B cell (primary cell): ENCODE results near the gene LAMC2. TPM values are rescaled to one million over a fixed set of nuclear protein-coding genes. Genes with fewer than 3 reads are reported as not detected.

Experiments
- ATAC-seq: fragments of 200-7000 bp; cut with Tn5 transposase; one replicate; pipeline ENCODE4 v1.10.0; 2021; ENCODE audit warnings: low read depth, mild to moderate bottlenecking, moderate number of reproducible peaks, moderate library complexity
- CTCF ChIA-PET: fragments of 350-600 bp; sonication (Branson Sonifier 250); formaldehyde crosslinking; loops from one replicate; lab custom pipeline; 2021; ENCODE audit warnings: antibody characterized with exemption, inconsistent platforms; lab: Charles Lee
- POLR2A ChIA-PET: fragments of 350-600 bp; sonication (Branson Sonifier 250); formaldehyde crosslinking; loops from one replicate; lab custom pipeline; 2021; ENCODE audit warnings: antibody characterized with exemption; lab: Charles Lee
- DNase-seq: peaks from one replicate; pipeline ENCODE4 v3.0.0; 2013
- H2AFZ ChIP-seq: 2 replicates; pipeline ENCODE4 v1.6.1; 2012; ENCODE audit warnings: mild to moderate bottlenecking, low read depth, low read length; ENCODE audit not compliant: insufficient read depth, poor library complexity, severe bottlenecking
- H3K27ac ChIP-seq, 2 donors: 1 replicate in 1 of 2; 2 replicates in 1 of 2; pipeline ENCODE4 v1.5.1; 2012 to 2013; ENCODE audit warnings: low read length in 2 of 2, mild to moderate bottlenecking in 2 of 2, moderate library complexity in 1 of 2
- H3K27me3 ChIP-seq, 4 experiments: fragments of 200-600 bp in 1 of 4; sonication (generic) in 1 of 4; replicated peaks in 1 of 4; 1 replicate in 2 of 4; 2 replicates in 2 of 4; pipeline versions ENCODE4 v1.6.1 to v1.7.0; 2013 to 2016; ENCODE audit warnings: low read length in 3 of 4, mild to moderate bottlenecking in 2 of 4, mixed read lengths in 1 of 4, moderate library complexity in 1 of 4; ENCODE audit not compliant: insufficient read depth in 4 of 4, control insufficient read depth in 3 of 4; ENCODE audit errors: control extremely low read depth in 1 of 4
- H3K36me3 ChIP-seq, 2 experiments: replicated peaks in 1 of 2; 1 replicate in 1 of 2; 2 replicates in 1 of 2; pipeline versions ENCODE4 v1.6.1 to v1.7.1; 2013; ENCODE audit warnings: low read length in 1 of 2; ENCODE audit not compliant: insufficient read depth in 2 of 2, control insufficient read depth in 1 of 2; ENCODE audit errors: control extremely low read depth in 1 of 2, extremely low read depth in 1 of 2
- H3K4me1 ChIP-seq, 2 donors: fragments of 200-600 bp in 1 of 2; sonication (generic) in 1 of 2; 1 replicate in 1 of 2; 2 replicates in 1 of 2; pipeline versions ENCODE4 v1.5.1 to v1.6.1; 2013 to 2017; ENCODE audit warnings: low read length in 2 of 2; ENCODE audit not compliant: control insufficient read depth in 2 of 2, insufficient read depth in 2 of 2
- H3K4me2 ChIP-seq: replicated peaks from 2 replicates; pipeline ENCODE3; 2012; ENCODE audit warnings: mild to moderate bottlenecking, low read depth, low read length; ENCODE audit not compliant: poor library complexity, severe bottlenecking
- H3K4me3 ChIP-seq, 5 experiments: fragments of 200-600 bp in 1 of 5; sonication (generic) in 1 of 5; 1 replicate in 3 of 5; 2 replicates in 2 of 5; pipeline versions ENCODE4 v1.5.1 to v1.7.0; 2011 to 2016; ENCODE audit warnings: low read length in 4 of 5, mild to moderate bottlenecking in 4 of 5, low read depth in 2 of 5, control low read depth in 1 of 5, moderate library complexity in 1 of 5; ENCODE audit not compliant: insufficient read depth in 1 of 5; ENCODE audit errors: control extremely low read depth in 1 of 5, extremely low read depth in 1 of 5
- H3K79me2 ChIP-seq: fragments of 200-600 bp; sonication (generic); one replicate; pipeline ENCODE4 v1.6.0; 2016; ENCODE audit warnings: low read length; ENCODE audit not compliant: control insufficient read depth, insufficient read depth
- H3K9ac ChIP-seq: fragments of 200-600 bp; sonication (generic); 2 replicates; pipeline ENCODE4 v1.6.1; 2017; ENCODE audit warnings: mild to moderate bottlenecking, low read length, moderate library complexity
- H3K9me3 ChIP-seq, 3 donors: one replicate each; pipeline versions ENCODE4 v1.6.1 to v1.7.1; 2013; ENCODE audit warnings: low read length in 2 of 3; ENCODE audit not compliant: control insufficient read depth in 2 of 3, insufficient read depth in 1 of 3; ENCODE audit errors: control extremely low read depth in 1 of 3
- H4K20me1 ChIP-seq: 2 replicates; pipeline ENCODE4 v1.6.0; 2012; ENCODE audit warnings: mild to moderate bottlenecking, low read length; ENCODE audit not compliant: insufficient read depth, control insufficient read depth, poor library complexity, severe bottlenecking
- H3K27ac Mint-ChIP-seq: one replicate; pipeline ENCODE4 v1.8.0; 2021; ENCODE audit warnings: mixed read lengths
- H3K27me3 Mint-ChIP-seq: one replicate; pipeline ENCODE4 v1.8.0; 2021; ENCODE audit warnings: mixed read lengths
- H3K4me1 Mint-ChIP-seq: one replicate; pipeline ENCODE4 v1.8.0; 2021; ENCODE audit warnings: mixed read lengths
- H3K4me3 Mint-ChIP-seq: one replicate; pipeline ENCODE4 v1.8.0; 2021; ENCODE audit warnings: mixed read lengths
- H3K9me3 Mint-ChIP-seq: one replicate; pipeline ENCODE4 v1.8.0; 2022; ENCODE audit warnings: mixed read lengths; ENCODE audit not compliant: insufficient read depth
- EZH2 ChIP-seq: IDR thresholded peaks from 2 replicates; pipeline ENCODE4 v1.6.1; 2012; ENCODE audit warnings: borderline replicate concordance, low read depth, mild to moderate bottlenecking, moderate library complexity, low read length; ENCODE audit not compliant: insufficient read depth, poor library complexity, severe bottlenecking
- WGBS: methylation state at CpG from one replicate; pipeline ENCODE4 v1.1.5; 2013; ENCODE audit warnings: missing lambda C conversion rate; ENCODE audit not compliant: insufficient coverage; 5-methylcytosine and 5-hydroxymethylcytosine counted together
- intact Hi-C: fragments of 100-400 bp; cut with micrococcal nuclease; formaldehyde crosslinking; loops from one replicate; pipeline ENCODE4 v1.10.0; 2022
- polyA plus RNA-seq: library from polyadenylated mRNA; depleted of rRNA; stranded (reverse); fragments of >200 nt; gene quantifications from 2 replicates; pipeline ENCODE4 v1.2.3, GENCODE V29; 2012
- total RNA-seq, 2 donors: library from RNA; stranded (reverse); fragments of 120-200 nt in 1 of 2; gene quantifications; 1 replicate in 1 of 2; 2 replicates in 1 of 2; pipeline versions ENCODE4 v1.2.3 to v1.2.4, GENCODE V29; 2013 to 2022
- TF ChIP-seq, protein P1 (sequence below): fragments of 200-600 bp; IDR thresholded peaks from one replicate; pipeline ENCODE4 v1.8.0; 2022; ENCODE audit warnings: antibody characterized with exemption, mild to moderate bottlenecking

Gene LAMC2
- total and polyA plus RNA-seq, 2 donors (not counting 1 experiment from before 2014, with no cell fraction given) = not detected

- no peak overlapping the region for H3K27ac ChIP-seq
- no peak overlapping the region for H3K4me3 ChIP-seq
- H3K4me2 ChIP-seq = no peak overlapping the region
- no peak overlapping the region for H2AFZ ChIP-seq
- Mint-ChIP-seq H3K27me3 (peaks cover 46% of the 10 kb centered on the region), H3K9me3 (no peaks in the 10 kb centered on the region), H3K4me1 (no peaks in the 10 kb centered on the region), H3K4me3 (no peak overlapping the region), H3K27ac (no peak overlapping the region)
- no peak for DNase-seq
- POLR2A ChIA-PET = no interaction called here
- no peaks in the 10 kb centered on the region for H4K20me1 ChIP-seq
- no peaks in the 10 kb centered on the region for H3K36me3 ChIP-seq
- TF ChIP-seq EZH2 = no peak
- TF ChIP-seq, protein P1, sequence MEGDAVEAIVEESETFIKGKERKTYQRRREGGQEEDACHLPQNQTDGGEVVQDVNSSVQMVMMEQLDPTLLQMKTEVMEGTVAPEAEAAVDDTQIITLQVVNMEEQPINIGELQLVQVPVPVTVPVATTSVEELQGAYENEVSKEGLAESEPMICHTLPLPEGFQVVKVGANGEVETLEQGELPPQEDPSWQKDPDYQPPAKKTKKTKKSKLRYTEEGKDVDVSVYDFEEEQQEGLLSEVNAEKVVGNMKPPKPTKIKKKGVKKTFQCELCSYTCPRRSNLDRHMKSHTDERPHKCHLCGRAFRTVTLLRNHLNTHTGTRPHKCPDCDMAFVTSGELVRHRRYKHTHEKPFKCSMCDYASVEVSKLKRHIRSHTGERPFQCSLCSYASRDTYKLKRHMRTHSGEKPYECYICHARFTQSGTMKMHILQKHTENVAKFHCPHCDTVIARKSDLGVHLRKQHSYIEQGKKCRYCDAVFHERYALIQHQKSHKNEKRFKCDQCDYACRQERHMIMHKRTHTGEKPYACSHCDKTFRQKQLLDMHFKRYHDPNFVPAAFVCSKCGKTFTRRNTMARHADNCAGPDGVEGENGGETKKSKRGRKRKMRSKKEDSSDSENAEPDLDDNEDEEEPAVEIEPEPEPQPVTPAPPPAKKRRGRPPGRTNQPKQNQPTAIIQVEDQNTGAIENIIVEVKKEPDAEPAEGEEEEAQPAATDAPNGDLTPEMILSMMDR = no peak
- intact Hi-C loops = no loop called here
- H3K9ac ChIP-seq = no peak overlapping the region
- ATAC-seq = no peak
- no peaks in the 10 kb centered on the region for H3K27me3 ChIP-seq
- H3K4me1 ChIP-seq = no peaks in the 10 kb centered on the region
- H3K9me3 ChIP-seq = no peaks in the 10 kb centered on the region
- no peaks in the 10 kb centered on the region for H3K79me2 ChIP-seq
- CTCF ChIA-PET = no interaction called here
These were observed 24.6 kb downstream of the LAMC2 start for GRCh38 chr1:183210681-183211080.

- Histone ChIP-seq H3K27me3 (no peaks in the 10 kb centered on the region), H3K36me3 (no peaks in the 10 kb centered on the region), H3K79me2 (no peaks in the 10 kb centered on the region), H3K4me1 (no peaks in the 10 kb centered on the region), H3K9ac (no peak overlapping the region), H3K9me3 (no peaks in the 10 kb centered on the region), H3K4me3 (no peak overlapping the region), H3K4me2 (no peak overlapping the region), H4K20me1 (no peaks in the 10 kb centered on the region), H2AFZ (no peak overlapping the region), H3K27ac (no peak overlapping the region)
- ChIA-PET CTCF (no interaction called here), POLR2A (no interaction called here)
- Mint-ChIP-seq H3K27ac (no peak overlapping the region), H3K27me3 (peaks cover 43% of the 10 kb centered on the region), H3K4me3 (no peak overlapping the region), H3K4me1 (no peaks in the 10 kb centered on the region), H3K9me3 (no peaks in the 10 kb centered on the region)
- intact Hi-C loops = no loop called here
- no peak for ATAC-seq
- TF ChIP-seq EZH2 = no peak
- TF ChIP-seq, protein P1 = no peak
- DNase-seq = no peak
- no CpG with 5 or more reads among the region's 1 CpG for WGBS
These were observed 26.8 kb downstream of the LAMC2 start for GRCh38 chr1:183212870-183213269.
